OCI-LY3 (cell line): ENCODE results near the gene GGTLC1.

ENCODE experiments used
- H2AFZ ChIP-seq: fragments of 200-600, 300-600 bp; shearing (Covaris generic); 2 replicates; pipeline ENCODE4 v1.6.0; 2014; ENCODE audit warnings: antibody characterized with exemption, low read depth, low read length
- H3K27ac ChIP-seq: fragments of 200-600, 300-600 bp; sonication (generic); 2 replicates; pipeline ENCODE4 v1.5.1; 2014; ENCODE audit warnings: mild to moderate bottlenecking, low read length, moderate library complexity, mixed read lengths
- H3K27me3 ChIP-seq: fragments of 200-600, 300-600 bp; sonication (generic); 2 replicates; pipeline ENCODE4 v1.6.1; 2014; ENCODE audit warnings: low read depth, low read length, mixed read lengths
- H3K36me3 ChIP-seq: fragments of 200-600, 300-600 bp; sonication (generic); replicated peaks from 2 replicates; pipeline ENCODE3; 2014; ENCODE audit warnings: low read depth, low read length, mixed read lengths
- H3K4me1 ChIP-seq: fragments of 300-600, 200-600 bp; sonication (generic); 2 replicates; pipeline ENCODE4 v1.6.1; 2014; ENCODE audit warnings: low read length, mixed read lengths
- H3K4me2 ChIP-seq: fragments of 200-600, 300-600 bp; sonication (generic); 2 replicates; pipeline ENCODE4 v1.6.1; 2014; ENCODE audit warnings: low read length, mixed read lengths
- H3K4me3 ChIP-seq: fragments of 300-600, 200-600 bp; sonication (generic); 2 replicates; pipeline ENCODE4 v1.5.1; 2014; ENCODE audit warnings: antibody characterized with exemption, mild to moderate bottlenecking, low read length, moderate library complexity
- H3K79me2 ChIP-seq: fragments of 300-600, 200-600 bp; shearing (Covaris generic); 2 replicates; pipeline ENCODE4 v1.6.1; 2014; ENCODE audit warnings: mild to moderate bottlenecking, low read length, mixed read lengths
- H3K9ac ChIP-seq: fragments of 300-600, 200-600 bp; shearing (Covaris generic); 2 replicates; pipeline ENCODE4 v1.6.0; 2014; ENCODE audit warnings: mild to moderate bottlenecking, low read length, moderate library complexity
- H3K9me3 ChIP-seq: fragments of 200-600, 300-600 bp; shearing (Covaris generic); 2 replicates; pipeline ENCODE4 v1.6.1; 2014; ENCODE audit warnings: low read length, mixed read lengths; ENCODE audit not compliant: insufficient read depth
- H4K20me1 ChIP-seq: fragments of 200-600, 300-600 bp; sonication (generic); 2 replicates; pipeline ENCODE4 v1.6.1; 2016; ENCODE audit warnings: low read length, mixed read lengths; ENCODE audit not compliant: insufficient read depth
- CTCF ChIP-seq: fragments of 200-600, 300-600 bp; sonication (generic); IDR thresholded peaks from 2 replicates; pipeline ENCODE4 v1.5.1; 2014; ENCODE audit warnings: antibody characterized with exemption, low read length, low read depth
- EZH2phosphoT487 ChIP-seq: fragments of 200-600 bp; shearing (Covaris generic); IDR thresholded peaks from 2 replicates; pipeline ENCODE4 v1.6.1; 2018; ENCODE audit warnings: antibody characterized with exemption, mixed run types, low read depth

Gene GGTLC1

GRCh38 chr20:24007758-24008157 is 19.2 kb upstream of the GGTLC1 start:
- Histone ChIP-seq H3K4me2 (no peak overlapping the region), H3K36me3 (no peaks in the 10 kb centered on the region), H3K27ac (no peak overlapping the region), H2AFZ (no peak overlapping the region), H3K4me1 (no peaks in the 10 kb centered on the region), H3K4me3 (no peak overlapping the region), H4K20me1 (no peaks in the 10 kb centered on the region), H3K27me3 (peaks cover 28% of the 10 kb centered on the region), H3K9me3 (no peaks in the 10 kb centered on the region), H3K79me2 (no peaks in the 10 kb centered on the region), H3K9ac (no peak overlapping the region)
- TF ChIP-seq CTCF: no peak
- TF ChIP-seq EZH2phosphoT487: no peak

GRCh38 chr20:24007073-24007595 is 18.6 kb upstream of the GGTLC1 start:
- TF ChIP-seq CTCF: no peak
- no peaks in the 10 kb centered on the region for H3K9me3 ChIP-seq
- H2AFZ ChIP-seq: no peak overlapping the region
- H3K9ac ChIP-seq: no peak overlapping the region
- no peaks in the 10 kb centered on the region for H3K79me2 ChIP-seq
- no peak overlapping the region for H3K4me3 ChIP-seq
- no peaks in the 10 kb centered on the region for H3K36me3 ChIP-seq
- peaks cover 31% of the 10 kb centered on the region; the same call in 1 of the 2 replicates for H3K27me3 ChIP-seq
- no peak overlapping the region for H3K27ac ChIP-seq
- H4K20me1 ChIP-seq: no peaks in the 10 kb centered on the region
- H3K4me2 ChIP-seq: no peak overlapping the region
- peaks cover 2% of the 10 kb centered on the region for H3K4me1 ChIP-seq

- H3K4me1 ChIP-seq: peaks cover 7% of the 10 kb centered on the region
- H3K4me2 ChIP-seq: no peak overlapping the region
- H2AFZ ChIP-seq: no peak overlapping the region
- no peaks in the 10 kb centered on the region for H3K9me3 ChIP-seq
- no peak overlapping the region for H3K9ac ChIP-seq
- no peak overlapping the region for H3K27ac ChIP-seq
- no peaks in the 10 kb centered on the region for H3K36me3 ChIP-seq
- H4K20me1 ChIP-seq: no peaks in the 10 kb centered on the region
- H3K4me3 ChIP-seq: no peak overlapping the region
- H3K79me2 ChIP-seq: no peaks in the 10 kb centered on the region
- no peak for TF ChIP-seq EZH2phosphoT487
- TF ChIP-seq CTCF: no peak
- H3K27me3 ChIP-seq: peaks cover 33% of the 10 kb centered on the region; the same call in 1 of the 2 replicates
Measured at GRCh38 chr20:24006626-24007025, 18.0 kb upstream of the GGTLC1 start.

- Histone ChIP-seq H3K27me3 (peaks cover 38% of the 10 kb centered on the region), H2AFZ (no peak overlapping the region), H3K4me2 (no peak overlapping the region), H3K79me2 (no peaks in the 10 kb centered on the region), H3K4me3 (no peak overlapping the region), H3K9me3 (no peaks in the 10 kb centered on the region), H3K9ac (no peak overlapping the region), H3K27ac (no peak overlapping the region), H3K36me3 (no peaks in the 10 kb centered on the region), H3K4me1 (peaks cover 9% of the 10 kb centered on the region), H4K20me1 (no peaks in the 10 kb centered on the region)
- TF ChIP-seq EZH2phosphoT487: no peak
- TF ChIP-seq CTCF: no peak
Measured at GRCh38 chr20:24004471-24004870, 15.9 kb upstream of the GGTLC1 start.
